Keratinocyte (primary cell): ENCODE results near the gene UVSSA. TPM values are rescaled to one million over a fixed set of nuclear protein-coding genes. Genes with fewer than 3 reads are reported as not detected.

Experiments used
- DNase-seq: peaks from one replicate; pipeline ENCODE4 v3.0.0-alpha.2; 2011; ENCODE audit warnings: low read depth, missing footprints, low spot score
- FAIRE-seq: peaks from 2 replicates; lab custom pipeline; 2011; peaks lifted over from hg19 to GRCh38; lab: Jason Lieb, UNC
- H2AFZ ChIP-seq: 2 replicates; pipeline ENCODE4 v1.6.0; 2012; ENCODE audit warnings: low read length, control low read depth, inconsistent platforms; ENCODE audit not compliant: control insufficient read depth
- H3K27ac ChIP-seq: 2 replicates; pipeline ENCODE4 v1.5.1; 2011; ENCODE audit warnings: low read length; ENCODE audit not compliant: control insufficient read depth, insufficient read depth
- H3K27me3 ChIP-seq: 3 replicates; pipeline ENCODE4 v1.6.0; 2011; ENCODE audit warnings: low read length; ENCODE audit not compliant: control insufficient read depth, insufficient read depth; ENCODE audit errors: extremely low read depth
- H3K36me3 ChIP-seq, 2 experiments: 2 replicates in 1 of 2; 3 replicates in 1 of 2; pipeline ENCODE4 v1.5.1; 2011; ENCODE audit warnings: low read length in 2 of 2, mild to moderate bottlenecking in 1 of 2; ENCODE audit not compliant: control insufficient read depth in 2 of 2, insufficient read depth in 2 of 2; ENCODE audit errors: extremely low read depth in 1 of 2
- H3K4me1 ChIP-seq: 3 replicates; pipeline ENCODE4 v1.5.1; 2011; ENCODE audit warnings: low read length; ENCODE audit not compliant: control insufficient read depth, insufficient read depth; ENCODE audit errors: extremely low read depth
- H3K4me2 ChIP-seq: 3 replicates; pipeline ENCODE4 v1.6.0; 2011; ENCODE audit warnings: low read depth, low read length; ENCODE audit not compliant: control insufficient read depth, insufficient read depth; ENCODE audit errors: extremely low read depth
- H3K4me3 ChIP-seq, 3 experiments: fragments of 200-600 bp in 1 of 3; sonication (generic) in 1 of 3; 2 replicates in 2 of 3; 3 replicates in 1 of 3; pipeline ENCODE4 v1.5.1; 2011 to 2016; ENCODE audit warnings: low read length in 3 of 3, mild to moderate bottlenecking in 3 of 3, control low read depth in 2 of 3, inconsistent platforms in 1 of 3, low read depth in 1 of 3, mixed read lengths in 1 of 3, mixed run types in 1 of 3, moderate library complexity in 1 of 3; ENCODE audit not compliant: control insufficient read depth in 2 of 3, insufficient read depth in 2 of 3; ENCODE audit errors: extremely low read depth in 1 of 3
- H3K79me2 ChIP-seq: 2 replicates; pipeline ENCODE4 v1.6.0; 2012; ENCODE audit warnings: low read length; ENCODE audit not compliant: control insufficient read depth, insufficient read depth
- H3K9ac ChIP-seq: 3 replicates; pipeline ENCODE4 v1.6.0; 2011; ENCODE audit warnings: low read length; ENCODE audit not compliant: control insufficient read depth, insufficient read depth; ENCODE audit errors: extremely low read depth
- H3K9me1 ChIP-seq: 3 replicates; pipeline ENCODE4 v1.6.0; 2011; ENCODE audit warnings: low read length; ENCODE audit not compliant: control insufficient read depth, insufficient read depth; ENCODE audit errors: extremely low read depth
- H3K9me3 ChIP-seq: 2 replicates; pipeline ENCODE4 v1.5.1; 2012; ENCODE audit warnings: low read depth, low read length; ENCODE audit not compliant: control insufficient read depth
- H4K20me1 ChIP-seq: 3 replicates; pipeline ENCODE4 v1.6.0; 2011; ENCODE audit warnings: low read length; ENCODE audit not compliant: control insufficient read depth, insufficient read depth; ENCODE audit errors: extremely low read depth
- CTCF ChIP-seq, 3 experiments: IDR thresholded peaks in 1 of 3; conservative IDR thresholded peaks in 1 of 3; optimal IDR thresholded peaks in 1 of 3; 2 replicates in 2 of 3; 3 replicates in 1 of 3; pipeline versions ENCODE3 to v1.5.1; 2011; ENCODE audit warnings: low read length in 3 of 3, mild to moderate bottlenecking in 3 of 3, moderate library complexity in 2 of 3, control low read depth in 1 of 3, inconsistent platforms in 1 of 3; ENCODE audit not compliant: insufficient read depth in 2 of 3; ENCODE audit errors: extremely low read depth in 1 of 3
- EZH2 ChIP-seq: IDR thresholded peaks from one replicate; pipeline ENCODE4 v1.6.1; 2012; ENCODE audit warnings: inconsistent platforms, mild to moderate bottlenecking, low read length, moderate library complexity
- dilution Hi-C: fragments of 300-500 bp; cut with MboI; formaldehyde crosslinking; loops from one replicate; pipeline ENCODE4 v1.7.0; 2020; ENCODE audit warnings: low sequenced_read_pairs; ENCODE audit not compliant: extremely low pct_ligation_motif_present
- polyA plus RNA-seq, 5 experiments: library from polyadenylated mRNA; depleted of rRNA in 3 of 5; stranded (reverse) in 3 of 5; stranded (forward) in 1 of 5; unstranded in 1 of 5; fragments of >200 nt; gene quantifications; 1 replicate in 1 of 5; 2 replicates in 3 of 5; 3 replicates in 1 of 5; pipeline versions ENCODE4 v1.2.1 to v1.2.3, GENCODE V29; 2011 to 2012; ENCODE audit warnings: missing spikeins in 2 of 5, low read depth in 1 of 5, low replicate concordance in 1 of 5

The UVSSA gene
- polyA plus RNA-seq, 1 donor (not counting 4 experiments of a cell fraction or from before 2014, with no cell fraction given) = 4.7 TPM

GRCh38 chr4:1364217-1364616 is 17.2 kb downstream of the UVSSA start:
- H3K9me1 ChIP-seq = no peaks in the 10 kb centered on the region
- no peak for FAIRE-seq

GRCh38 chr4:1364748-1365147 is 17.7 kb downstream of the UVSSA start:
- dilution Hi-C loops = no loop called here
- TF ChIP-seq EZH2 (no peak), CTCF (optimal IDR thresholded peaks at IDR 0.05 in 1 of 3, IDR thresholded peaks at IDR 0.05 in 1 of 3, conservative IDR thresholded peaks at IDR 0.05 in 1 of 3; ENCODE audit: extremely low read depth in 1 of 3, insufficient read depth in 2 of 3, low read length in 3 of 3) (no peak)
- H3K36me3 ChIP-seq = peaks cover 6 to 9% of the 10 kb centered on the region in 2 experiments

More at GRCh38 chr4:1364217-1364616, 17.2 kb downstream of the UVSSA start:
- TF ChIP-seq CTCF (optimal IDR thresholded peaks at IDR 0.05 in 1 of 3, IDR thresholded peaks at IDR 0.05 in 1 of 3, conservative IDR thresholded peaks at IDR 0.05 in 1 of 3; ENCODE audit: extremely low read depth in 1 of 3, insufficient read depth in 2 of 3, low read length in 3 of 3) = no peak
- Histone ChIP-seq H3K9ac (no peak overlapping the region), H3K4me1 (peaks cover 7% of the 10 kb centered on the region), H2AFZ (no peak overlapping the region), H3K79me2 (no peaks in the 10 kb centered on the region), H3K4me3 (no peak overlapping the region), H4K20me1 (no peaks in the 10 kb centered on the region), H3K36me3 (peaks cover 8 to 9% of the 10 kb centered on the region in 2 experiments), H3K4me2 (no peak overlapping the region), H3K9me3 (no peaks in the 10 kb centered on the region), H3K27ac (no peak overlapping the region), H3K27me3 (no peaks in the 10 kb centered on the region)
- dilution Hi-C loops = no loop called here
- DNase-seq = no peak

More at GRCh38 chr4:1364748-1365147, 17.7 kb downstream of the UVSSA start:
- no peaks in the 10 kb centered on the region for H4K20me1 ChIP-seq
- H2AFZ ChIP-seq = no peak overlapping the region
- no peaks in the 10 kb centered on the region for H3K9me3 ChIP-seq
- FAIRE-seq (no peak), DNase-seq (no peak)
- H3K4me1 ChIP-seq = peaks cover 7% of the 10 kb centered on the region
- H3K4me3 ChIP-seq = no peak overlapping the region
- H3K79me2 ChIP-seq = no peaks in the 10 kb centered on the region
- no peak overlapping the region for H3K9ac ChIP-seq
- no peaks in the 10 kb centered on the region for H3K27me3 ChIP-seq
- H3K4me2 ChIP-seq = no peak overlapping the region
- no peak overlapping the region for H3K27ac ChIP-seq
- no peaks in the 10 kb centered on the region for H3K9me1 ChIP-seq
